Measurements from ENCODE around the gene MTG2. TPM values are rescaled to one million over a fixed set of nuclear protein-coding genes. Genes with fewer than 3 reads are reported as not detected.

MTG2 gene
- total RNA-seq, 1 experiment from 2014 or later, result 33.9 TPM

DNA sequence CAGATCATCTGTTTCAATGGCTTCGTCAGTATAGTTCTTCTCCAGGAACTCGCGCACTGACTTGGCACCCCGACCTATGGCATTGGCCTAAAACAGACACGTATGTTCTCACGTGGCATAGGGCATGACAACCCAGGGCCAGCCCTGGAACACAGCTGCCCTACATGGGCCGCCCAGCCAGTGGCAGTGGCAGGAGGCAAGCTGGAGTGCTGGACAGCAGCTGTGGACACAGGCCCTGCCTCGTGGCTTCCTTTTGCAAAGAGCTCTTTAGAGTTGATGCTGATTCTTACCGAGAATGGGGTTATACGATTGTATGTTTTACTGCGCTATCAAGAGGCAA lies 44.7 kb upstream of the MTG2 start:
- no peak for TF ChIP-seq EZH2 (IDR thresholded peaks at IDR 0.05; ENCODE audit: low read length, unreplicated experiment)
- TF ChIP-seq, protein P1, sequence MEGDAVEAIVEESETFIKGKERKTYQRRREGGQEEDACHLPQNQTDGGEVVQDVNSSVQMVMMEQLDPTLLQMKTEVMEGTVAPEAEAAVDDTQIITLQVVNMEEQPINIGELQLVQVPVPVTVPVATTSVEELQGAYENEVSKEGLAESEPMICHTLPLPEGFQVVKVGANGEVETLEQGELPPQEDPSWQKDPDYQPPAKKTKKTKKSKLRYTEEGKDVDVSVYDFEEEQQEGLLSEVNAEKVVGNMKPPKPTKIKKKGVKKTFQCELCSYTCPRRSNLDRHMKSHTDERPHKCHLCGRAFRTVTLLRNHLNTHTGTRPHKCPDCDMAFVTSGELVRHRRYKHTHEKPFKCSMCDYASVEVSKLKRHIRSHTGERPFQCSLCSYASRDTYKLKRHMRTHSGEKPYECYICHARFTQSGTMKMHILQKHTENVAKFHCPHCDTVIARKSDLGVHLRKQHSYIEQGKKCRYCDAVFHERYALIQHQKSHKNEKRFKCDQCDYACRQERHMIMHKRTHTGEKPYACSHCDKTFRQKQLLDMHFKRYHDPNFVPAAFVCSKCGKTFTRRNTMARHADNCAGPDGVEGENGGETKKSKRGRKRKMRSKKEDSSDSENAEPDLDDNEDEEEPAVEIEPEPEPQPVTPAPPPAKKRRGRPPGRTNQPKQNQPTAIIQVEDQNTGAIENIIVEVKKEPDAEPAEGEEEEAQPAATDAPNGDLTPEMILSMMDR (conservative IDR thresholded peaks at IDR 0.05; ENCODE audit: low read depth, low read length), result no peak
- no peak for TF ChIP-seq EZH2phosphoT487 (IDR thresholded peaks at IDR 0.05; ENCODE audit: borderline replicate concordance, low read length)
- Histone ChIP-seq H3F3A (ENCODE audit: low read length, unreplicated experiment) (no peaks in the 10 kb centered on the region), H3K36me3 (ENCODE audit: low read depth, low read length) (peaks cover 66% of the 10 kb centered on the region), H3K27ac (ENCODE audit: low read length) (no peak overlapping the region), H3K27me3 (ENCODE audit: low read length) (no peaks in the 10 kb centered on the region), H3K4me2 (ENCODE audit: low read length) (no peak overlapping the region), H3K9me2 (replicated peaks; ENCODE audit: low read length) (no peaks in the 10 kb centered on the region), H3K9ac (ENCODE audit: low read length) (no peak overlapping the region), H3K79me2 (ENCODE audit: low read length) (peaks cover 42% of the 10 kb centered on the region), H3K9me3 (ENCODE audit: low read length) (no peaks in the 10 kb centered on the region), H3K4me3 (ENCODE audit: low read length) (no peak overlapping the region), H2AFZ (ENCODE audit: low read length) (no peak overlapping the region), H4K20me1 (ENCODE audit: low read length) (peaks cover 58% of the 10 kb centered on the region), H3K4me1 (ENCODE audit: insufficient read depth, low read length) (peaks cover 12% of the 10 kb centered on the region)
- DNase-seq (no peak), ATAC-seq (no peak)
- ChIA-PET CTCF (no interaction called here), POLR2A (ENCODE audit: unreplicated experiment) (no interaction called here)
- no TSS peak for BruUV-seq (replicated peaks)
- intact Hi-C loops (cut with micrococcal nuclease), result no loop called here

DNA sequence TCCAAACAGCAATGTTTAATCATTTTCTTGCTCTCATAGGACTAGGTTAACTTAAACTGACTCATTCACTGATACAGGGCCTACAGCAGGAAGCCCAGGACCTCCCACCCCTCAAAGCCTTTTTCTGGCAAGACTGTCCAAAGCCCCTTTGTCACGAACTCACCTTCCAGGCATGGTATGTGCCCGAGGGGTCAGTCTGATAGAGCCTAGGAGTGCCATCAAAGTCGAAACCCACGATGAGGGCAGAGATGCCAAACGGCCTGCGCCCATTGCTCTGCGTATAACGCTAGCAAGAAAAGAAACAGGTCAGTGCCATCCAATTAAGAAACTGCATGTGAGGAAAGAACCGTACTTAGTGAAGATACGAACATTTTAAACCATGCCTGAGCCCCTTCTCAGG lies 43.9 kb upstream of the MTG2 start:
- H3K9me2 ChIP-seq (replicated peaks; ENCODE audit: low read length), result no peaks in the 10 kb centered on the region
- no peak for DNase-seq
- H3K79me2 ChIP-seq (ENCODE audit: low read length), result peaks cover 42% of the 10 kb centered on the region
- TF ChIP-seq, protein P1 (conservative IDR thresholded peaks at IDR 0.05; ENCODE audit: low read depth, low read length), result no peak
- TF ChIP-seq EZH2phosphoT487 (IDR thresholded peaks at IDR 0.05; ENCODE audit: borderline replicate concordance, low read length) (no peak), EZH2 (IDR thresholded peaks at IDR 0.05; ENCODE audit: low read length, unreplicated experiment) (no peak)
- no peak for ATAC-seq
- H4K20me1 ChIP-seq (ENCODE audit: low read length), result peaks cover 58% of the 10 kb centered on the region
- no peak overlapping the region for H3K9ac ChIP-seq (ENCODE audit: low read length)
- H3K4me1 ChIP-seq (ENCODE audit: insufficient read depth, low read length), result peaks cover 12% of the 10 kb centered on the region
- no peaks in the 10 kb centered on the region for H3K27me3 ChIP-seq (ENCODE audit: low read length)
- peaks cover 64% of the 10 kb centered on the region for H3K36me3 ChIP-seq (ENCODE audit: low read depth, low read length)
- POLR2A ChIA-PET (ENCODE audit: unreplicated experiment), result no interaction called here
- no peaks in the 10 kb centered on the region for H3K9me3 ChIP-seq (ENCODE audit: low read length)
- no peak overlapping the region for H3K4me3 ChIP-seq (ENCODE audit: low read length)
- CTCF ChIA-PET, result no interaction called here
- H3K27ac ChIP-seq (ENCODE audit: low read length), result no peak overlapping the region
- no TSS peak for BruUV-seq (replicated peaks)
- H3K4me2 ChIP-seq (ENCODE audit: low read length), result no peak overlapping the region
- intact Hi-C loops (cut with micrococcal nuclease), result no loop called here
- H3F3A ChIP-seq (ENCODE audit: low read length, unreplicated experiment), result no peaks in the 10 kb centered on the region
- no peak overlapping the region for H2AFZ ChIP-seq (ENCODE audit: low read length)

DNA sequence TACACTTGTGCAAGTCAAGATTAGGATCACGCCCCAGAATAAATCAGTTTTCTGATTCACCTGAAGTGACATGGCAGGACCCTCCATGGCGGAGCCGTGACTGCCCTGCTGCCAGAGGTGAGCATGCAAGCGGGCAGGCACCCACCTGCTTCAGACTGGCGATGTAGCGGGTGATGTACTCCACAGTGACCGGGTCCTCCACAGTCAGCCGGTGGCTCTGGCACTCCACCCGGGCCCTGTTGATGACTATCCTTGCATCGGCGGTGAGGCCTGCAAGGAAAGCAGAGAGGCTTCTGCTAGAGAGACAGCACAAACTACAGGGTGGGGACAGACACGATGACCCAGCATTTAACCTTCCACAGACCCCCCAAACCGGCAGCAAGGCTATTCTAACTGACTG lies 43.2 kb upstream of the MTG2 start:
- BruUV-seq (replicated peaks), result no TSS peak
- intact Hi-C loops (cut with micrococcal nuclease), result no loop called here
- DNase-seq, result no peak
- Histone ChIP-seq H4K20me1 (ENCODE audit: low read length) (peaks cover 60% of the 10 kb centered on the region), H3K27me3 (ENCODE audit: low read length) (no peaks in the 10 kb centered on the region), H3K27ac (ENCODE audit: low read length) (no peak overlapping the region), H3K4me1 (ENCODE audit: insufficient read depth, low read length) (peaks cover 13% of the 10 kb centered on the region), H3K79me2 (ENCODE audit: low read length) (peaks cover 49% of the 10 kb centered on the region), H3K9me3 (ENCODE audit: low read length) (no peaks in the 10 kb centered on the region), H3K4me2 (ENCODE audit: low read length) (no peak overlapping the region), H3F3A (ENCODE audit: low read length, unreplicated experiment) (no peaks in the 10 kb centered on the region), H3K9me2 (replicated peaks; ENCODE audit: low read length) (no peaks in the 10 kb centered on the region), H3K4me3 (ENCODE audit: low read length) (no peak overlapping the region), H3K36me3 (ENCODE audit: low read depth, low read length) (peaks cover 62% of the 10 kb centered on the region), H2AFZ (ENCODE audit: low read length) (no peak overlapping the region), H3K9ac (ENCODE audit: low read length) (no peak overlapping the region)
- CTCF ChIA-PET, result no interaction called here
- TF ChIP-seq, protein P1 (conservative IDR thresholded peaks at IDR 0.05; ENCODE audit: low read depth, low read length), result no peak
- TF ChIP-seq EZH2 (IDR thresholded peaks at IDR 0.05; ENCODE audit: low read length, unreplicated experiment) (no peak), EZH2phosphoT487 (IDR thresholded peaks at IDR 0.05; ENCODE audit: borderline replicate concordance, low read length) (no peak)
- no peak for ATAC-seq
- POLR2A ChIA-PET (ENCODE audit: unreplicated experiment), result no interaction called here

All from PC-3 (cell line).